ENCODE results near the gene SHROOM3.
"Not testable (repeated sequence)": the region's sequence is repeated elsewhere in the genome, so short reads cannot be mapped to it uniquely, and the experiment has no call there.

SHROOM3 gene

DNA sequence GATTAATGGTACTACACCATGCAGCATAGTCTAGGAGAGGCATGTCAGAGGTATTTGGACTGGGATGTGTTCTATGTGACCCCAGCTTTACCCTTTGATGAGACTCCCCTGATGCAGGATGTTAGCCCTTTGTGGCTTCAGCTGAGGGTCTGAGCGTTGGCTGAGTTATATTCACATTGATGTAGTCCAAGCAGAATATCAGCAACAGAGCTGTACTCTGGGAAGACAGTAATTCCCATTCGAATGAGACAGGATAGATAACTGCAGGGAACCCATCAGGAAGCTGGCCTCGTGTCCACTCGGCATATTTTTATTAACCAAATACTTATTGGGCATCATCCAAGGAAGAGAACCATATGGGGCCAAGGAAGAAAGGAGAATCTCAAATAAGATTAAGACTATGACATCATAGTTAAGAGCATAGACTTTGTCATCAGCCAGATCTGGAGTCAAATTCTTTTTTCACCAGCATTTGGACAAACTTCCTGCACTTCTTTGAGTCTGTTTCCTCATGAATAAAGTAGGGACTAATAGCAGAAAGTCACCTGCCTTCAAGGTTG lies 264.8 kb downstream of the SHROOM3 start:
- no peak for DNase-seq

- DNase-seq, result no peak
Measured at GRCh38 chr4:76702440-76703122, 267.6 kb downstream of the SHROOM3 start.

DNA sequence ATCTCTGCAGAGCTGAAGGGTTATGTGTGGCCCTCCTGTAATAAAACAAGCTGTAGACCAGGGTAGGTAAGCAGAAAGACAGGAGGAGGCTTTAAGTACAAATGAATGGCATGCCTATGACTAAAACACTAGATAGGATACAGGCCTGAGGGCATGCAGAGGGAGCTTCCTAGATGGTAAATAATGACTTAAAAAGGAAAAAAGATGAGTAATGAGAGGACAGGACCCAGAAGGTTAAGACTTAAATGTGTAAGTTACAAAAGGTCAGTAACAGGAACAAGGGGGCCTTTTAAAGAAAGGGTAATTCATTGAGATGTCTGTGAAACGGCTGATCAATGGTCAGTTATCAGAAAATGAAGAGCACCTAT lies 268.1 kb downstream of the SHROOM3 start:
- no peak for DNase-seq

- DNase-seq, result no peak
Measured at GRCh38 chr4:76703676-76704075, 268.6 kb downstream of the SHROOM3 start.

DNA sequence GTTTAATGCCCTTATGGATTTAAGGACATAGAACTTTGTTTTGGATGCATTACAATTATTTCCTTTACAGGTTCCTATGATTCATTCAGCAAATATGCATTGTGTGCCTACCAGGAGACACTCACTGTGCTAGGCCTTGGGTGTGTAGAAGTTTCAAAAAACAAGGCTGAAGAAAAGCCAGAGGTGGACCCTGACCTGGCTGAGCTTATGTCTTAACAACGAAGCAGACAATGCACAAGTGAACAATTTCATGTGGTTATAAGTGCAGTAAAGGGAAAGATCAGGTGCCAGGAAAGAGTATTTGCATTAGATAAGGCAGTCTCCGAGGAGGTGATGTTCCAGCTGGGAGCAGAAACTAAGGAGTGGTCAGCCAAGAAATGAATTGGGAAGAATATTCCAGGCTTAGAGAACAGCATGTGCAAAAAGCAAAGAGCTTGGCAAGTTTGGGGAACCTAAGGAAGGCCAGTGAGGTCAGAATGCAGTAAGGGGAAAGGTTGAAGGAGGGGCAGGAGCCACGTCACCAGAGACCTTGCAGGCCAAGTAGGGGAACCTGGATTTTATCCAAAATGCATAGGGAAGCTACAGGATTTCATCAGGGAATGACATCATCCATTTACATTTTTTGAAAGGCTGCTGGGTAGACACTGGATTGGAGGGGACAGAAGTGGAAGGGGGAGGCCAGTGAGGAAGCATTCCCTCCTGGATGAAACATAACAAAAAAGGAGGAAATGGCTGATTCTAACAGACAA lies 269.3 kb downstream of the SHROOM3 start:
- no peak for DNase-seq

- DNase-seq, result no peak
Measured at GRCh38 chr4:76705472-76705871, 270.4 kb downstream of the SHROOM3 start.

DNA sequence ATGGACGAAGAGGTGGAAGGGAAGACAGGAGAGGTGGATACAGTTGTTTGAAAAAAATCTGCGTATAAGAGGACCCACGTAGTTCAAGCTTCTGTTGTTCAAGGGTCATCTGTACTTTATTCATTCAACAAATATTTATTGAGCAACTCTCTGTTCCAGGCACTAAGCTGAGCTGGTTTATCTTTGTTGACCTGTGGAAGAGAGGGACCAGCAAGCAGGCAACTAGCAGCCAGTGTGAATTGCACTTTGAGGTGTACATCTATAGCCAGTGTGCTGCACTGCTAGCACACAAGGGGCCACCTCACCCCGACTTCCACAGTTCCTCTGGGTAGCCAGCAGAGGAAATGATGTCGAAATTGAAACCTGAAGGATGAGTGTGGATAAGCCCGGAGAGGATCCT lies 271.6 kb downstream of the SHROOM3 start:
- no peak for DNase-seq

DNA sequence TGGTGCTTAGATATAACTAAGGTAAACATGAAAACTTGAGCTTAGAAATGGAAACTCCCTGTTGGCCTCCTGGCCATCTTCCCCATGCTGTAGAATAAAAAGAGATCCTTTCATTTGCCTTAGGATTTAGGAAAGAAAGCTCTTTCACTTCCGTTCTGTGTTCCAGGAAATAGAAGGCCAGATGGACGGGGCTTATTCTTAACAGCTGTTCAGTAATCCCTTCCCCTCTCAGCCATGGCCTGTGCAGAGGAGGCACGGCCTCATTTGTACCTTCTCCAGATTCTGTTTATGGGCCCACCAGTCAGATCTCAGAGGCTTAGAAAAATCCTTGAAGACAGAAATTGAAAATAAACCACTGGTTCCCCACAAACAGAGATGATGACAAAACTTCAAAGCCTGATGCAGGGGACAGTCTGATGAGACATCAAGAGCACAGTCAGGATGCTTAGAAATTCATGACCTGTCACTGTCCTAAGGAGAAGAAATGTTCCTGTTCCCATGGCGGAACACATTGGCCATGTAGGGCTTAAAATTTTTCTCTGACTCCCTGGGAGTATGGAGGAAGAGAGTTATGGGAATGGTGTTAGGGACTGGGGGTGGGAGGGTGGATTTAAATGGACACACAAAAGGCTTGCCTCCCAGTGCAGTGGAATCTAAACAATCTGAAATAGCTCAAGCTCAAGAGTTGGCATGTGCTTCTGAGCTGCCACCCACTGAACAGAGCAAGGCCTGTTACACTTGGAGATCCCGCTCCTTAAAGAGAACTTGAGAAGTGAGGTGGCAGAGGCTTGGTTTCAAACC lies 274.1 kb downstream of the SHROOM3 start:
- no peak for DNase-seq

GRCh38 chr4:76709772-76710090 lies 274.7 kb downstream of the SHROOM3 start:
- no peak for DNase-seq

DNA sequence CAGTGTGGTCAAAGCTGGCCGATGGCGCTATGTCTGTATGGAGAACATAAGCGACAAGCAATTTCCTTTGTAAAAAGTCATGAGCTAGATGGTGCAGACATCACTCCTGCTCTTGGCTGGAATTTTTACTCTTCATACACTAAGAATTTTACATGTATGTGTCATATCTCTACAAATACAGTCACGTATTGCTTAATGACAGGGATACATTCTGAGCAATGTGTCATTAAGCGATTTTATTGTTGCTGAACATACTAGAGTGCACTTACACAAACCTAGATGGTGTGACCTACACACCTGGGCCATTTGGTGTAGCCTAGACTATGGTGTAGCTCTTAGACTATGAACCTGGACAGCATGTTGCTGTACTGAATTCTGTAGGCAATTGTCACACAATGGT lies 277.5 kb downstream of the SHROOM3 start:
- no peak for DNase-seq

DNA sequence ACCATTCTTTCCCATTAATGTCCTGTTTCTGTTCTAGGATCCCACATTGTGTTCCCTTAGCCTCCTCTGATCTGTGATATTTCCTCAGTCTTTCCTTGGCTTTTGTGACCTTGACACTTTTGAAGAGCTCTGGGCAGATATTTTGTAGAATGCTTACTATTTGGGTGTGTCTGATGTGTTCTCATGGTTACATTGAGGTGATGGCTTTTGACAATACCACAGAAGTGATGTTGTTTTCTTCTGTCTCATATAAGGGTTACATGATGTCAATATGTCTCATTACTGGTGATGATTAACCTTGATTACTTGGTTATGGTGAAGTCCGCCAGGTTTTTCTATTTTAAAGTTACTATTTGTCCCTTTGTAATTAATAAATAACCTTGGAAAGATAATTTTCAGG lies 279.2 kb downstream of the SHROOM3 start:
- no peak for DNase-seq

DNA sequence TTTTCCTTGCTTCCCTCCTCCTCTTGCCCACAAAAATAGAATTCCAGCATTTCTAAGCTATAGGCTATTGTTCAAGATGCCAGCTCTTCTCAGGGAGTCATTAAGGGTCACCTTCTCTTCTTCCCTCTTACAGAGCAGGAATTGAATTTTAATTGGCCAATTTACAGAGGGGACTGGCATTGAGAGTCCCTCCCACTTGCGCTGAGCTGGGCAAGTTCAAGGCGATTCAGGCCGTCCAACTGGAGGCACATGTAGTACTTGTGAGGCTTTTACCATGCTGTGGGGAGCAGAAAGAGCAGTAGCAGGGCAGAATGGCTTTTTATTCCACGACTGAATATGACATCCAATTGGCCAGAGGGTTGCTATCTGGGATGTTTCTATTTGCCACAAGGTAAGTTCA lies 281.0 kb downstream of the SHROOM3 start:
- no peak for DNase-seq

- DNase-seq, result no peak
Measured at GRCh38 chr4:76716658-76717057, 281.6 kb downstream of the SHROOM3 start.

DNA sequence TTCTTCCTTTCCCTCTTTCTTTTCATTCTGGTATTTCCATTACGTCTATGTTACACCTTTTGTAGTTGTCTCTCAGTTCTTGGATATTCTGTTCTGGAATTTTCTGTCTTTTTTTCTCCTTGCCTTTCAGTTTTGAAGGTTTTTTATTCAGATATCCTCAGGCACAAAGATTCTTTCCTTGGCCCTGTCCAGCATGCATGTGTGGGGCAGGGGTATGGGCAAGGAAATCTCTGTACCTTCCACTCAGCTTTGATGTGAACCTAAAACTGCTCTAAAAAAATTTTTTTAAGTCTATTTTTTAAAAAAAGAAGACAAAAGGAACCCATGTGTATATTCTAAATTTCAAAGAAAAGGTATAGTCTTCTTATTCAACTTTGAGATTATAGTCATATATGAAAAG lies 282.4 kb downstream of the SHROOM3 start:
- no peak for DNase-seq

DNA sequence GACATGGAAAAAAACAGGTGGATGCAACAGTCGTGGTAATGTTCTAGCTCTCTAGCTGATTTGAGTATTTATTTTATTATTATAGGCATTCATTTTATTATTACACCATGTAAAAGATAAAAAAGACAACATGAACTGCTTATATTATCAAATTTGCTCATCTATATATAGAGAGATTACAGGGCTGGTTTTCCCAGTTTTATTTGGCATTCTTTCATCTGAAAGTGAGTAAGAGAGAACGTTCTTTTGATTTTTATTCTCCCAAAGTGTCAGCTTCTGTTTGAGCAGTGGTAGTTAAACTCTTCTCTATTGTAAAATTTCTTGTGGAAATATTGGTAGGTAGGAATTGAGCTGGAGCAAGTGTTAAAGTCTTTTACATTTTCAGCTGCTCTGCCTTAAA lies 283.0 kb downstream of the SHROOM3 start:
- no peak for DNase-seq

DNA sequence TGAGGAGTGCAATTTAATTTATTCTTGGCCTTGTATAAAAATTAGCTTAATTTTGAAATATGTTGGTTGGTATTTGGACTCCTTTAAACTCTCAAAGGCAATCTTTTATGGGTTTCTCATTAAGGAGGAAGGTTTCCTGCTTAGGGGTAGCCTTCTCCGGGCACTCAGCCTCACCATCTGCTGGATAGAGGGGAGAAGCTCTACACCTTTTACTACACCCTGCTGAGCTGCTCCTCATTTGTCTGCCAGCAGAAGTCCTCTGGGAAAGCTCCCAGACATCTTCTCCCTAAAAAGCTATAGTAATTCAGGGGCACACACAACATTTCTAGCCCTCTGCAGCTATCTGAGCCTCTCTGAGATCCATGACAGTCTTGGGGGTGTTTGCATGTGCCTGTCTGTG lies 283.8 kb downstream of the SHROOM3 start:
- DNase-seq, result no peak

GRCh38 chr4:76720121-76720520 lies 285.1 kb downstream of the SHROOM3 start:
- no peak for DNase-seq

- not testable (repeated sequence) for DNase-seq
Measured at GRCh38 chr4:76722146-76722545, 287.1 kb downstream of the SHROOM3 start.

GRCh38 chr4:76722838-76723237 lies 287.8 kb downstream of the SHROOM3 start:
- no peak for DNase-seq

DNA sequence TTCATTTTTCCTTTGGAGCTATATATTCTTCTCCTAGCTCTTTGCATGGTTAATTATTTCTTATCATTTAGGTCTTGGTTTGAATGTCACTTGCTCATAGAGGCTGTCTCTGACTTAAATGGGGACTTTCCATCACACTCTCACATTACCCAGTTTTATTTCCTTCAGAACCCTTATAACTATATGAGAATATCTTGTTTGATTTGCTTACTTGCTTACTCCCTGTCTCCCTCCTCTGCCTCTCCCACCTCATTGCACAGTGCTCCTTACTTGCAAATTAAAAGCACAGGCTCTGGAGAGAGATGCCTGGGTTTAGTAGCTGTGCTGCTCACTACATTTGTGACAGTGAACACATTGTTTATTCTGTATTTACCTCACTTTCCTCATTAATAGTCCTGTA lies 288.3 kb downstream of the SHROOM3 start:
- no peak for DNase-seq

- no peak for DNase-seq
Measured at GRCh38 chr4:76723924-76724323, 288.9 kb downstream of the SHROOM3 start.

DNA sequence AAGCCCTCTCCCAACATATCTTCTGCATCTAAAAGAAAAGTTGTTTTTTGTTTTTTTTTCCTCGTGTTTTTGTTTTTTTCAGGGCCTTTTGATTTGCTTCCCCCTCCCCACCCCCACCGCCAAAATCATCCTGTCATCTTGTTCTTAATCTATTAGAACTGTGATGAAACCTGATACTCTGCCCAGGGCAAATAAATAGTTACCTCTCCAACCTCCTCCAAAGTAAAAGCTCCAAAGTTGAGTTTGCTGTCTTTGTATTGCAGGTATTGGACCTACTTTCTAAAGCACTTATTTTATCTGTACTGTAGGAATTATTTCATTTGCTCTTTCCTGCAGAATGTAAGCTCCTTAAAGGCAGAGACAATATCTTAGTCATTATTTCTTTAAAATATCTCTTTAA lies 290.0 kb downstream of the SHROOM3 start:
- DNase-seq, result no peak

GRCh38 chr4:76726176-76726575 lies 291.1 kb downstream of the SHROOM3 start:
- DNase-seq, result no peak

DNA sequence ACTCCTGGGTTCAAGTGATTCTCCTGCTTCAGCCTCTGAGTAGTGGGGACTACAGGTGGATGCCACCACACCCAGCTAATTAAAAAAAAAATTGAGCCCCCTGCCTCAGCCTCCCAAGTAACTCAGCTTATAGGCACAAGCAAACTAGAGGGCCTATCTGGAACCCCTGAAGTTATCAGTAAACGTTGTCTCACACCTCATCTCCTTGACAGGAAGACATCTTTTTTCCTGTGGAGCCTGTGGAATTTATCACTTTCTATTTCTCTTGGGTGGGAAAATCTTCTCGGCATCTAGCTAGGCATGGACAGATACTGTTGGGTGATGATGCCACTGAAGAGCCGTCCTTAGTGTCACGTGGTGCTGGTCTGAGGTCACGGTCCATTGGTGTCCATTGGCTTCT lies 291.6 kb downstream of the SHROOM3 start:
- no peak for DNase-seq

Data from AML-193 (cell line).